Keratinocyte (primary cell): ENCODE data around the gene GBP4. TPM values are rescaled to one million over a fixed set of nuclear protein-coding genes. Genes with fewer than 3 reads are reported as not detected.

ENCODE experiments used
- DNase-seq: peaks from one replicate; pipeline ENCODE4 v3.0.0-alpha.2; 2011; ENCODE audit warnings: low read depth, missing footprints, low spot score
- FAIRE-seq: peaks from 2 replicates; lab custom pipeline; 2011; peaks lifted over from hg19 to GRCh38; lab: Jason Lieb, UNC
- H2AFZ ChIP-seq: 2 replicates; pipeline ENCODE4 v1.6.0; 2012; ENCODE audit warnings: low read length, control low read depth, inconsistent platforms; ENCODE audit not compliant: control insufficient read depth
- H3K27ac ChIP-seq: 2 replicates; pipeline ENCODE4 v1.5.1; 2011; ENCODE audit warnings: low read length; ENCODE audit not compliant: control insufficient read depth, insufficient read depth
- H3K27me3 ChIP-seq: 3 replicates; pipeline ENCODE4 v1.6.0; 2011; ENCODE audit warnings: low read length; ENCODE audit not compliant: control insufficient read depth, insufficient read depth; ENCODE audit errors: extremely low read depth
- H3K36me3 ChIP-seq, 2 experiments: 2 replicates in 1 of 2; 3 replicates in 1 of 2; pipeline ENCODE4 v1.5.1; 2011; ENCODE audit warnings: low read length in 2 of 2, mild to moderate bottlenecking in 1 of 2; ENCODE audit not compliant: control insufficient read depth in 2 of 2, insufficient read depth in 2 of 2; ENCODE audit errors: extremely low read depth in 1 of 2
- H3K4me1 ChIP-seq: 3 replicates; pipeline ENCODE4 v1.5.1; 2011; ENCODE audit warnings: low read length; ENCODE audit not compliant: control insufficient read depth, insufficient read depth; ENCODE audit errors: extremely low read depth
- H3K4me2 ChIP-seq: 3 replicates; pipeline ENCODE4 v1.6.0; 2011; ENCODE audit warnings: low read depth, low read length; ENCODE audit not compliant: control insufficient read depth, insufficient read depth; ENCODE audit errors: extremely low read depth
- H3K4me3 ChIP-seq, 3 experiments: fragments of 200-600 bp in 1 of 3; sonication (generic) in 1 of 3; 2 replicates in 2 of 3; 3 replicates in 1 of 3; pipeline ENCODE4 v1.5.1; 2011 to 2016; ENCODE audit warnings: low read length in 3 of 3, mild to moderate bottlenecking in 3 of 3, control low read depth in 2 of 3, inconsistent platforms in 1 of 3, low read depth in 1 of 3, mixed read lengths in 1 of 3, mixed run types in 1 of 3, moderate library complexity in 1 of 3; ENCODE audit not compliant: control insufficient read depth in 2 of 3, insufficient read depth in 2 of 3; ENCODE audit errors: extremely low read depth in 1 of 3
- H3K79me2 ChIP-seq: 2 replicates; pipeline ENCODE4 v1.6.0; 2012; ENCODE audit warnings: low read length; ENCODE audit not compliant: control insufficient read depth, insufficient read depth
- H3K9ac ChIP-seq: 3 replicates; pipeline ENCODE4 v1.6.0; 2011; ENCODE audit warnings: low read length; ENCODE audit not compliant: control insufficient read depth, insufficient read depth; ENCODE audit errors: extremely low read depth
- H3K9me1 ChIP-seq: 3 replicates; pipeline ENCODE4 v1.6.0; 2011; ENCODE audit warnings: low read length; ENCODE audit not compliant: control insufficient read depth, insufficient read depth; ENCODE audit errors: extremely low read depth
- H3K9me3 ChIP-seq: 2 replicates; pipeline ENCODE4 v1.5.1; 2012; ENCODE audit warnings: low read depth, low read length; ENCODE audit not compliant: control insufficient read depth
- H4K20me1 ChIP-seq: 3 replicates; pipeline ENCODE4 v1.6.0; 2011; ENCODE audit warnings: low read length; ENCODE audit not compliant: control insufficient read depth, insufficient read depth; ENCODE audit errors: extremely low read depth
- EZH2 ChIP-seq: IDR thresholded peaks from one replicate; pipeline ENCODE4 v1.6.1; 2012; ENCODE audit warnings: inconsistent platforms, mild to moderate bottlenecking, low read length, moderate library complexity
- dilution Hi-C: fragments of 300-500 bp; cut with MboI; formaldehyde crosslinking; loops from one replicate; pipeline ENCODE4 v1.7.0; 2020; ENCODE audit warnings: low sequenced_read_pairs; ENCODE audit not compliant: extremely low pct_ligation_motif_present
- polyA plus RNA-seq, 5 experiments: library from polyadenylated mRNA; depleted of rRNA in 3 of 5; stranded (reverse) in 3 of 5; stranded (forward) in 1 of 5; unstranded in 1 of 5; fragments of >200 nt; gene quantifications; 1 replicate in 1 of 5; 2 replicates in 3 of 5; 3 replicates in 1 of 5; pipeline versions ENCODE4 v1.2.1 to v1.2.3, GENCODE V29; 2011 to 2012; ENCODE audit warnings: missing spikeins in 2 of 5, low read depth in 1 of 5, low replicate concordance in 1 of 5
- TF ChIP-seq, protein P1 (sequence below), 3 experiments: IDR thresholded peaks in 1 of 3; conservative IDR thresholded peaks in 1 of 3; optimal IDR thresholded peaks in 1 of 3; 2 replicates in 2 of 3; 3 replicates in 1 of 3; pipeline versions ENCODE3 to v1.5.1; 2011; ENCODE audit warnings: low read length in 3 of 3, mild to moderate bottlenecking in 3 of 3, moderate library complexity in 2 of 3, control low read depth in 1 of 3, inconsistent platforms in 1 of 3; ENCODE audit not compliant: insufficient read depth in 2 of 3; ENCODE audit errors: extremely low read depth in 1 of 3

GBP4 gene
- polyA plus RNA-seq, 1 donor (not counting 4 experiments of a cell fraction or from before 2014, with no cell fraction given) = 0.01 TPM

- Histone ChIP-seq H2AFZ (no peak overlapping the region), H3K27ac (no peak overlapping the region), H3K79me2 (no peaks in the 10 kb centered on the region), H3K4me1 (no peaks in the 10 kb centered on the region), H3K9me3 (no peaks in the 10 kb centered on the region), H3K27me3 (no peaks in the 10 kb centered on the region), H3K9ac (no peak overlapping the region), H3K4me3 (no peak overlapping the region), H4K20me1 (no peaks in the 10 kb centered on the region), H3K36me3 (no peaks in the 10 kb centered on the region), H3K4me2 (no peak overlapping the region), H3K9me1 (no peaks in the 10 kb centered on the region)
- DNase-seq = no peak
- TF ChIP-seq, protein P1, sequence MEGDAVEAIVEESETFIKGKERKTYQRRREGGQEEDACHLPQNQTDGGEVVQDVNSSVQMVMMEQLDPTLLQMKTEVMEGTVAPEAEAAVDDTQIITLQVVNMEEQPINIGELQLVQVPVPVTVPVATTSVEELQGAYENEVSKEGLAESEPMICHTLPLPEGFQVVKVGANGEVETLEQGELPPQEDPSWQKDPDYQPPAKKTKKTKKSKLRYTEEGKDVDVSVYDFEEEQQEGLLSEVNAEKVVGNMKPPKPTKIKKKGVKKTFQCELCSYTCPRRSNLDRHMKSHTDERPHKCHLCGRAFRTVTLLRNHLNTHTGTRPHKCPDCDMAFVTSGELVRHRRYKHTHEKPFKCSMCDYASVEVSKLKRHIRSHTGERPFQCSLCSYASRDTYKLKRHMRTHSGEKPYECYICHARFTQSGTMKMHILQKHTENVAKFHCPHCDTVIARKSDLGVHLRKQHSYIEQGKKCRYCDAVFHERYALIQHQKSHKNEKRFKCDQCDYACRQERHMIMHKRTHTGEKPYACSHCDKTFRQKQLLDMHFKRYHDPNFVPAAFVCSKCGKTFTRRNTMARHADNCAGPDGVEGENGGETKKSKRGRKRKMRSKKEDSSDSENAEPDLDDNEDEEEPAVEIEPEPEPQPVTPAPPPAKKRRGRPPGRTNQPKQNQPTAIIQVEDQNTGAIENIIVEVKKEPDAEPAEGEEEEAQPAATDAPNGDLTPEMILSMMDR (optimal IDR thresholded peaks at IDR 0.05 in 1 of 3, IDR thresholded peaks at IDR 0.05 in 1 of 3, conservative IDR thresholded peaks at IDR 0.05 in 1 of 3; ENCODE audit: extremely low read depth in 1 of 3, insufficient read depth in 2 of 3, low read length in 3 of 3) = no peak
- TF ChIP-seq EZH2 = no peak
- dilution Hi-C loops = no loop called here
- FAIRE-seq = no peak
Measured at GRCh38 chr1:89213347-89213746, 14.6 kb upstream of the GBP4 start.

DNA sequence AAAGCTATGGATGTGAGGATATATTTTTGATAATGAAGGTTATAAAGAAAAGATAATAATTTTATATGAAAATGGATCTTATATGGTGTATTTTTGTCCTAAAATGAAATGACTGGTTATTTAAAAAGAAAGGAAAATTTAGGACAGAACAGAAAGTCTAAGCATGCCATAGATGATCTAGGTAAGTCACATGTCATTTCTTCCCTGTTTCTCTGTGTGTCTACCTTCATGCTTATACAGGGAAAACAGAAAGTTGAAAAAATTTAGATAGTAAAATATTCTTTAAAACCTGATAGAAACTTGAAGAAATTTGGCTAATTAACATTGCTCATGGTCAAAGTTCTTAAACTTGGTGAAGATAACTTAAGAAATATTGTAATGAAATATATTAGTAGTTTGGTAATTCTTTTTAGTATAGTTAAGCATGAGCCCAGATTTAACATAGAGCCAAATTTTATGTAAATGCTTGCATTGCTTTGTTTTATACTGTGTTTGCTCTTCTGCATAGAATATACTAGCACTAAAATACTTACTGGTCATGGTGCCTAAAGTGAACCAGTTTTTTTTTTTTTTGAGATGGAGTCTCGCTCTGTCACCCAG, 12.4 kb upstream of the GBP4 start:
- H3K36me3 ChIP-seq = no peaks in the 10 kb centered on the region
- TF ChIP-seq EZH2 = no peak
- TF ChIP-seq, protein P1 (optimal IDR thresholded peaks at IDR 0.05 in 1 of 3, IDR thresholded peaks at IDR 0.05 in 1 of 3, conservative IDR thresholded peaks at IDR 0.05 in 1 of 3; ENCODE audit: extremely low read depth in 1 of 3, insufficient read depth in 2 of 3, low read length in 3 of 3) = no peak
- no peaks in the 10 kb centered on the region for H4K20me1 ChIP-seq
- no peaks in the 10 kb centered on the region for H3K4me1 ChIP-seq
- DNase-seq (no peak), FAIRE-seq (no peak)
- dilution Hi-C loops = no loop called here
- H2AFZ ChIP-seq = no peak overlapping the region
- H3K79me2 ChIP-seq = no peaks in the 10 kb centered on the region
- H3K4me3 ChIP-seq = no peak overlapping the region
- no peaks in the 10 kb centered on the region for H3K9me3 ChIP-seq
- no peak overlapping the region for H3K9ac ChIP-seq
- no peak overlapping the region for H3K27ac ChIP-seq
- no peaks in the 10 kb centered on the region for H3K27me3 ChIP-seq
- H3K4me2 ChIP-seq = no peak overlapping the region
- H3K9me1 ChIP-seq = no peaks in the 10 kb centered on the region
